ENCODE data around the gene CPED1.

Gene CPED1

GRCh38 chr7:121334376-121334775 is 345.9 kb downstream of the CPED1 start:
- TF ChIP-seq CTCF (IDR thresholded peaks at IDR 0.05; ENCODE audit: low read depth, low read length): no peak
- DNase-seq (ENCODE audit: extremely low read depth, low read depth): no peak

DNA sequence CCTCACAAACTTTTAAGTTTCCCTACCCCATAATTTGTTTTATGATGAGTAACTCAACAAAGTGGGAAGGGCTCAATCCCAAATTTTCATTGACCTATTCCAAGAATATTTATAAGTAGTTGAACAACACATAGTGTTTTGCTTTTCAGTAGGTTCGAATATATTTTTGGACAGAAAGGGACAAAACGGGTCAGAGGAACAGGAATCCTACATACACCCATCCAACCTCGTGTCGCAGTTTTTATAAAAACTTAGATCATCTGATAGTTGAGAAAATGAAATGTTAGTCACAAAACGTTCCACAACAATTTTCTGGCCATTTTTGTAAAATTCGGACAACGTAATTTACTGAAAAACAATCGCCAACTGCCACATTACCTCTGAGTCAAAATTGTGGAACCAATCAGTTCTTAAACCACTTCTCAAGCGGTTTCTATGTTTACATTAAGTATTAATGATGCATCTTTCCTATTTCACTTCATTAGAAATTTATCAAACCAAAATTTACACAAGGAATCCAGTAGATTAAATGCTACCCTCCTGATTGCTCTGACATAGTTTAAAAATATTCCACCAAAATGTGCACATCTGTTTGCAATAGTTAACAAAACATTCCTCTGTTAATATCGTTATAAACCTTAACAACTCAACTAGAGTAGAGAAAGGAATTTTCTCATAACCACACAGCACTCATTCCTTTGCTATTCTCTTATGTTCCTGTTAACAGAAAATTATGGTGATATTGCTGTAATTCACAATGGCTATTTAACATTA is 346.6 kb downstream of the CPED1 start:
- TF ChIP-seq CTCF (IDR thresholded peaks at IDR 0.05; ENCODE audit: low read depth, low read length): no peak
- no peak for DNase-seq (ENCODE audit: extremely low read depth, low read depth)

DNA sequence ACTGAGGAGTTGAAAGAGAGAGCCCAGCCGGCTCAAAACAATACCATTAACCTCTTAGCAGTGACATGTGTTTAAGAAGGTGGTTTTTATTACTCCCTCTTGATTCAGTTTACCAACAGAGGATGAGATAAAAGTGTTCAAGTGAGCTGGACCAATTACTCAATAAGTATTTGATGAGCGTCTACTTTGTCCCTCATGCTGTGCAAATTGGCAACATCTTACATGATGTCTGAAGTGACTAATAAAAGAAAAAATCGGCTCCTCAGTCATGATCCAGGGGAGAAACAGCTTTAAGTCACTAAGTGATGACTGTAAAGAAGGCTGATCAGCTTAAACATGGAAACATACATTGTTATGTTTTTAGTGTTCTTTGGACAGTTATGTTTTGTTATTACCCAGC is 348.1 kb downstream of the CPED1 start:
- TF ChIP-seq CTCF (IDR thresholded peaks at IDR 0.05; ENCODE audit: low read depth, low read length): no peak

GRCh38 chr7:121337398-121337797 is 348.9 kb downstream of the CPED1 start:
- DNase-seq (ENCODE audit: extremely low read depth, low read depth): no peak
- TF ChIP-seq CTCF (IDR thresholded peaks at IDR 0.05; ENCODE audit: low read depth, low read length): peak; percentile 32

More for the DNA sequence above, 348.1 kb downstream of the CPED1 start:
- DNase-seq (ENCODE audit: extremely low read depth, low read depth): no peak

- no peak for DNase-seq (ENCODE audit: extremely low read depth, low read depth)
Observed at GRCh38 chr7:121339082-121339481, 350.6 kb downstream of the CPED1 start.

DNA sequence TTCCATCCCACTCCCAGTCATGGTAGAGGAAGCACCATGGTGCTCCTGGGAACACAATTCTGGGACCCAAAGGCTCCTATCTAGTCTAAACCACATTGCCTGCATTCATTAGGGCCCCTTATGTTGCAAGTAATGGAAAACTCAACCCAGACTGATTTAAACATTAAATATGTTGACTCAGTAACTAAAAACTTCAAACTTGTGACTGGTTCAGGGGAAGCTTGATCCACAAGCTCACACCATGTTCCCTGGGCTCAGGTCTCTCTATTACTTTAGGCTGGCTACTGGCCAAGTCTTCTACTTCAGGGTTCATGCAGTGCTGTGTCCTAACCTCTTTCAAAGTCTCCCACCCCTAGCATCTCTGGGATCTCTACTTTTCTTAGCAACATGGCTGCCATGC is 353.4 kb downstream of the CPED1 start:
- DNase-seq (ENCODE audit: extremely low read depth, low read depth): no peak
- no peak for TF ChIP-seq CTCF (IDR thresholded peaks at IDR 0.05; ENCODE audit: low read depth, low read length)

More at GRCh38 chr7:121339082-121339481, 350.6 kb downstream of the CPED1 start:
- no peak for TF ChIP-seq CTCF (IDR thresholded peaks at IDR 0.05; ENCODE audit: low read depth, low read length)

DNA sequence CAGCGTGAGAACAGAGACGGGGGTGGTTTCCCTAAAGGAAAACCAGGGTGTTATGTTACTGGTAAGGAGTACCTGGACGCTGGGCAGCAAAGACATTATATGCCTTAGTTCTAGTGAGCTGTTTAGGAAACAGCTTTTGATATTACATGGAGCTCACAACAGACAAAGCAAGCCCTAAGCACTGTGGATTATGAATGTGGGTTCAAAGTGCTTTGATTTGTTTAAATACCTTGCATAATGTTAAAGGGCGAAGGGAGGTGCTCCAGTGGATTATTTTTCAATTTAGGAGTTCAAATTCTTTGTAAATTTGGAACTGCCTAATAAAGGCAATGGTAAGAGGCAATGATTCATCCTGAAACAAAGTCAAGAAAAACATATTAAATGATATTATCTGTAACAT is 354.1 kb downstream of the CPED1 start:
- no peak for DNase-seq (ENCODE audit: extremely low read depth, low read depth)

More for the DNA sequence above, 354.1 kb downstream of the CPED1 start:
- TF ChIP-seq CTCF (IDR thresholded peaks at IDR 0.05; ENCODE audit: low read depth, low read length): no peak

All from AG09319 (cell line).